GM18517 (cell line): ENCODE data around the gene FOXQ1.

Source experiments
- ATAC-seq: cut with Tn5 transposase; IDR thresholded peaks from one replicate; pipeline ENCODE4 v1.9.1; 2021; ENCODE audit warnings: mild to moderate bottlenecking, moderate library complexity; ENCODE audit not compliant: unreplicated experiment

Gene FOXQ1

DNA sequence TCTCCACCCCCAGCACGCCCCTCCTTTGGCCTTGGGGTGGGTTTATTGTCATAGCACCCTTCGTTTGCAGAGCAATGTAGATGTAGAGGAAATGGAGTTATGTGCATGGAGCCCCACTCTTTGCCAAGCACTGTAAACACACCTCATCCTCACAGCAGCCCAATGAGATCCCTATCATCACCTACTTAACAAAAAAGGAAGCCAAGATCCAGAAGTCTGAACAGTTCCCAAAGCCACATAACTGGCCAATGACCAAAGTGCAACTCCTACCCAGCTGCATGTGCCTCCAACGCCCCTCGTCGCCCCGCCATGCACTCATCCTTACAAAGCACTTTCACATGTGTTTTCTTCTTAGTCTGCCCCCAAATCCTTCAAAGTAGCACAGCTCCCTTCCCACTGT lies 21.8 kb upstream of the FOXQ1 start:
- ATAC-seq, result no peak

- ATAC-seq, result no peak
Observed at GRCh38 chr6:1290805-1291204, 21.1 kb upstream of the FOXQ1 start.

DNA sequence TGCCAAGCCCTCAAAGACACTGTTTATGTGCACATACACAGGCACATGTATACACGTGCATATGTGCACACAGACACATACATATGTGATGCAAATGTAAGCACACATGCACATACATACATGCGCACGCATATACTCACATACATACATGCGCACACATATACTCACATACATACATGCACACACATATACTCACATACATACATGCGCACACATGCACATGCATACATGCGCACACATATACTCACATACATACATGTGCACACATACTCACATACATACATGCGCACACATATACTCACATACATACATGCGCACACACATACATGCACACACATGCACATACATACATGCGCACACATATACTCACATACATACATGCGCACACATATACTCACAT lies 20.5 kb upstream of the FOXQ1 start:
- no peak for ATAC-seq

- no peak for ATAC-seq
Observed at GRCh38 chr6:1295420-1295819, 16.5 kb upstream of the FOXQ1 start.

GRCh38 chr6:1296079-1296478 lies 15.8 kb upstream of the FOXQ1 start:
- no peak for ATAC-seq

GRCh38 chr6:1296542-1296941 lies 15.4 kb upstream of the FOXQ1 start:
- no peak for ATAC-seq

- no peak for ATAC-seq
Observed at GRCh38 chr6:1297746-1298145, 14.2 kb upstream of the FOXQ1 start.

GRCh38 chr6:1298768-1299167 lies 13.1 kb upstream of the FOXQ1 start:
- ATAC-seq, result no peak

GRCh38 chr6:1306133-1306532 lies 5.8 kb upstream of the FOXQ1 start:
- no peak for ATAC-seq

DNA sequence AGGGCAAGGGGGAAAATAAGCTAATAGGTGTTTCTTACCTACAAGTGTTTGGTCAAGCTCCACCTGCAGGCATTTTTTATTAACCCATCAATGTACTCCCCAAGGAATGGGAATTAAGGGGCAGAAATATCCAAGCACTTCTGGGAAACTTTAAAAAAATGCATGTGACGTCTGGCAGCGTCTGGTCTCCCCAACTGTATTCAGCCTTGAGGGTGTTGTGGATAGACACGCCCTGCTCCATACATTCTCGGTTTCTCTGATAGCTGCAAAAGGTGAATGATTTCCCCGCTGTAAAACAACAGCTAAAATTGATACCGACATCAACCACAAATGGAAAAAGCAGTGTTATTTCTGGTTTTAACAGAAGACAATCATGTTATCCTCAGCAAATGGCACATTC lies 2.5 kb upstream of the FOXQ1 start:
- no peak for ATAC-seq

GRCh38 chr6:1310628-1311399 lies 1.1 kb upstream of the FOXQ1 start:
- ATAC-seq, result no peak

- ATAC-seq, result no peak
Observed at GRCh38 chr6:1312203-1312472, 240 bp downstream of the FOXQ1 start.

DNA sequence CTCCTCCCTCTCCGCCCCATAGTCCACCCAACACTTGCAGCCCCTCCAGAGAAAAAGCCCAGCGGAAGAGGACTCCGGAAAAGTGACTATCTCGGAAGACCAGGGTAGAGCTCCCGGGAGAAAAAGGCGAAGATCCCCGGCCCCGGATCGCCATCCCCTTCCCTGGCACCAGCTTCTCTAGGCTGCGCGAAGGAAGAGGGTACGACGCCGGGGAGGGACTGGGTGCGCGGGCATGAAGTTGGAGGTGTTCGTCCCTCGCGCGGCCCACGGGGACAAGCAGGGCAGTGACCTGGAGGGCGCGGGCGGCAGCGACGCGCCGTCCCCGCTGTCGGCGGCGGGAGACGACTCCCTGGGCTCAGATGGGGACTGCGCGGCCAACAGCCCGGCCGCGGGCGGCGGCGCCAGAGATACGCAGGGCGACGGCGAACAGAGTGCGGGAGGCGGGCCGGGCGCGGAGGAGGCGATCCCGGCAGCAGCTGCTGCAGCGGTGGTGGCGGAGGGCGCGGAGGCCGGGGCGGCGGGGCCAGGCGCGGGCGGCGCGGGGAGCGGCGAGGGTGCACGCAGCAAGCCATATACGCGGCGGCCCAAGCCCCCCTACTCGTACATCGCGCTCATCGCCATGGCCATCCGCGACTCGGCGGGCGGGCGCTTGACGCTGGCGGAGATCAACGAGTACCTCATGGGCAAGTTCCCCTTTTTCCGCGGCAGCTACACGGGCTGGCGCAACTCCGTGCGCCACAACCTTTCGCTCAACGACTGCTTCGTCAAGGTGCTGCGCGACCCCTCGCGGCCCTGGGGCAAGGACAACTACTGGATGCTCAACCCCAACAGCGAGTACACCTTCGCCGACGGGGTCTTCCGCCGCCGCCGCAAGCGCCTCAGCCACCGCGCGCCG lies 822 bp downstream of the FOXQ1 start:
- ATAC-seq, result no peak

GRCh38 chr6:1313384-1313766 lies 1.5 kb downstream of the FOXQ1 start:
- ATAC-seq, result no peak

- ATAC-seq, result no peak
Observed at GRCh38 chr6:1313767-1314503, 2.0 kb downstream of the FOXQ1 start.

- ATAC-seq, result no peak
Observed at GRCh38 chr6:1314617-1315016, 2.7 kb downstream of the FOXQ1 start.

GRCh38 chr6:1315201-1315559 lies 3.3 kb downstream of the FOXQ1 start:
- ATAC-seq, result no peak

DNA sequence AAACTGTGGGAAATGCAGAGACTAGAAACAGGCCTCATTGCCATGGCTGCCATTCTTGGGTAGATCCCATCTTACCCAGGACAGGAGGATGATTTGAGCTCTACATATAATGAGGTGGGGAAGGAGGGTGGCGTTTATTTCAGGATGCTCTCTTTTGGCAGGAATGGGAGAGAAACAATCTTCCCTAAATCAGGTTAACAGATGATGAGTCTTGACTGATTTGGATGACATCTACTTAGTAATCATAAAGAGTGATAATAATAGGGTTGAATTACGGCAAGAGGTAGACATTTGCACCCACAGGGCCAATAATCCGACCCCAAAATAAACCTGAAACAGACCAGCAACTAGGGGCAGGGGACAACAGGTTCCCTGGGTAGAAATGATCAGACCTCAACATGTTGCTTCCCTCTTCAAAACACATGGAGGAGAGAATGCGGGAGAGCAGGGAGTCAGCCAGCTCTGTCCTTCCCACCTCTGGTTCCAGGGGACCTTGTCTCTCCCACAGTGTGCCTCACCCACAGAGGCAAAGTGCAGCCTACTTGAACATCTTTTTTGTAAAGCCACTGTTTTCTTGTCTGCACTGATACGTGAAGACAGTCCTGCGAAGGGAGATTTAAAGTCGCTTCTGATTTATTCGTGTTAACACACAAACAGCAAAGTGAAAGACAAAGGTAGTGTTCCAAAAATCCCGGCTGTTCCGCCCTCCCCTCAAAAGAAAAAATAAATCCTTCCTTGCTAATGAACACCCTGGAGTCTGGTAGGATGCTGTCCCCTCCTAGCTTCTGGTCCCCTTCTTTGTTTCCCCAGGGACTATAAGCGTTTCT lies 3.9 kb downstream of the FOXQ1 start:
- no peak for ATAC-seq

GRCh38 chr6:1316489-1316971 lies 4.6 kb downstream of the FOXQ1 start:
- no peak for ATAC-seq

GRCh38 chr6:1317302-1317815 lies 5.5 kb downstream of the FOXQ1 start:
- no peak for ATAC-seq

DNA sequence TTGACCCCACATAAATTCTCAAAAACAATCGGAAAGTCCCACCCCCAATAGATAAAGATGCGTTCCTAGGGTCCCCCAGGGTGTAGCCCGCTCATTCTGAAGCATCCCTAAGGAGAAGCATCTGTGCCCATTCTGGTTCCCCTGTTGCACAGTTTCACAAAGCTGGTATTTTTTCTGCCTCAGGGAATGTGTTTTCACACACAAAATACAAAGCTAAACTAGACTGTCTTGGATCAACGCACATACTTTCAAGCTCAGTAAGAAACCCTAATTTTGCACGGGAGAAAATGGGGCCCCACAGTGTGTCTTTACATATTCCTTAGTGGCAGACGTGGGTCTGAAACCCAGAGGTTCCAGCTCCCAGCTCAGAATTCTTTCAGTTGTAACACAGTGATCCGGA lies 6.1 kb downstream of the FOXQ1 start:
- ATAC-seq, result no peak
